SK-N-MC (cell line): Measurements from ENCODE around the gene TTLL11.

Source experiments
- EZH2 ChIP-seq: fragments of 200-600 bp; sonication (generic); IDR thresholded peaks from one replicate; pipeline ENCODE4 v1.6.1; 2017; ENCODE audit warnings: antibody characterized with exemption
- POLR2AphosphoS5 ChIP-seq: IDR thresholded peaks from 2 replicates; pipeline ENCODE4 v1.6.1; 2012; ENCODE audit warnings: mild to moderate bottlenecking, low read depth, low read length, borderline replicate concordance

DNA sequence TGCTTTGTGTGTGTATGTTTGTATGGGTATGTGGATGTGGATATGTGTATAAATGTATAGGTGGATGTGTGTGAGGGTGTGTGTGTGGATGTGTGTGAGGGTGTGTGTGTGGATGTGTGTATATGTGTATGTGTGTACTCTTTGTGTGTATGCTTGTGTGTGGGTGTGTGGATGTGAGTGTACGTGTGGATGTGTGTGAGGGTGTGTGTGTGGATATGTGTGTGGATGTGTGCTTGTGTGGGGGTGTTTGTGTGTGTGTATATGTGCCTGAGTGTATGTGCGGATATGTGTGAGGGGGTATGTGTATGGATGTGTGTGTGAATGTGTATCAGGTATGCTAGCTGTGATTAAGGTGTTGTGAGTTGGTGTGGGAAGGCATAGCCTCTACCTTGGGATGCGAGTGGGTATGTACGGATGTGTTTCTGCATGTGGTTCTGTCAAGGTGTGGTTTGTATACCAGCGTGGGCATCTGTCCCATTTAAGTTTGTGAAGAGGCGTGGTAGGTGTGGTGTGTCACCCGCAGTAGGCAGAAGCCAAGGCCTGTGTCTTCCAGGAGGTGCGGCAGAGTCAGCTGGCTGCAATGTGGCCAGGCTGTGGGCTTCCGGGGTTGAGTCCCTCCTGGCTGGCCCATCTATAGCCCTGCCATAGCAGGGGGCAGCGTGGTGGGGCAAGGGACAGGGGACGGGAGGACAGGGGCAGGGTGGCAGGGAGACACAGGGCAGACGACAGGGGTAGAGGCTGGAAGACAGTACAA is 285.9 kb downstream of the TTLL11 start:
- TF ChIP-seq POLR2AphosphoS5 (no peak), EZH2 (no peak)
